Upper lobe of left lung (tissue), 6 donors: Measurements from ENCODE around the gene ZCWPW2. TPM values are rescaled to one million over a fixed set of nuclear protein-coding genes. Genes with fewer than 3 reads are reported as not detected.

ENCODE experiments used
- ATAC-seq, 2 donors: fragments of 200-7000 bp; cut with Tn5 transposase; one replicate each; pipeline ENCODE4 v1.9.1; 2022; ENCODE audit warnings: mild to moderate bottlenecking in 2 of 2, moderate library complexity in 2 of 2; ENCODE audit not compliant: low FRiP score in 2 of 2
- DNase-seq, 2 donors: peaks; one replicate each; pipeline ENCODE4 v3.0.0-alpha.2; 2019 to 2020
- H3K27ac ChIP-seq, 4 donors: fragments of 200-600 bp; sonication (generic); one replicate each; pipeline ENCODE4 v1.5.1; 2016 to 2019
- H3K27me3 ChIP-seq, 4 donors: fragments of 200-600 bp; sonication (generic); one replicate each; pipeline ENCODE4 v1.5.1; 2017 to 2019
- H3K36me3 ChIP-seq, 4 donors: fragments of 200-600 bp; sonication (generic); one replicate each; pipeline ENCODE4 v1.5.1; 2016 to 2019
- H3K4me1 ChIP-seq, 4 donors: fragments of 200-600 bp; sonication (generic); one replicate each; pipeline ENCODE4 v1.5.1; 2018 to 2019
- H3K4me3 ChIP-seq, 4 donors: fragments of 200-600 bp; sonication (generic); one replicate each; pipeline ENCODE4 v1.5.1; 2017 to 2019; ENCODE audit warnings: mild to moderate bottlenecking in 2 of 4, moderate library complexity in 1 of 4
- H3K9me3 ChIP-seq, 4 donors: fragments of 200-600 bp; sonication (generic); one replicate each; pipeline ENCODE4 v1.5.1; 2018 to 2019
- CTCF ChIP-seq, 6 experiments: fragments of 450-650 bp in 4 of 6; fragments of 200-600 bp in 2 of 6; sonication (generic) in 2 of 6; IDR thresholded peaks; one replicate each; pipeline ENCODE4 v1.5.1; 2016 to 2019; ENCODE audit warnings: antibody characterized with exemption in 6 of 6
- EP300 ChIP-seq, 4 donors: sonication (generic); formaldehyde crosslinking; IDR thresholded peaks; one replicate each; pipeline ENCODE4 v1.5.1; 2017; ENCODE audit warnings: antibody characterized with exemption in 4 of 4, control low read depth in 2 of 4
- POLR2A ChIP-seq, 4 donors: fragments of 450-650 bp; IDR thresholded peaks; one replicate each; pipeline ENCODE4 v1.5.1; 2016 to 2017; ENCODE audit warnings: antibody characterized with exemption in 4 of 4, mild to moderate bottlenecking in 2 of 4
- POLR2AphosphoS5 ChIP-seq, 2 donors: sonication (generic); formaldehyde crosslinking; IDR thresholded peaks; one replicate each; pipeline ENCODE4 v1.5.1; 2017; ENCODE audit warnings: antibody characterized with exemption in 2 of 2
- WGBS, 2 donors: methylation state at CpG; one replicate each; pipeline ENCODE4 v1.1.5; 2017 to 2018; 5-methylcytosine and 5-hydroxymethylcytosine counted together
- total RNA-seq, 6 donors: library from RNA; depleted of rRNA in 4 of 6; stranded (reverse); fragments of >200 nt in 4 of 6; gene quantifications; one replicate each; pipeline versions ENCODE4 v1.1.0 to v1.2.1, GENCODE V29; 2016 to 2021
- donor health status: DM: no; HTN: no; CAD: no; lungs with moderate emphysema.
- donor health status: DM: no; HTN: yes; CAD: no; lungs with severe emphysema.

The ZCWPW2 gene
- total RNA-seq, 6 donors from 2014 or later = 0.46 to 1.2 (median 0.89) TPM; not detected in 1

- H3K9me3 ChIP-seq = peaks cover 0 to 18% (median 5%) of the 10 kb centered on the region in 4 donors
- no peak for DNase-seq
- H3K4me3 ChIP-seq = no peak overlapping the region
- no peak for TF ChIP-seq CTCF (IDR thresholded peaks at IDR 0.05)
- no peak for TF ChIP-seq POLR2A (IDR thresholded peaks at IDR 0.05)
- no peak for TF ChIP-seq POLR2AphosphoS5 (IDR thresholded peaks at IDR 0.05)
- no peak for TF ChIP-seq EP300 (IDR thresholded peaks at IDR 0.05)
- no peak overlapping the region for H3K27ac ChIP-seq
- ATAC-seq = no peak
- no peaks in the 10 kb centered on the region for H3K27me3 ChIP-seq
- H3K36me3 ChIP-seq = no peaks in the 10 kb centered on the region
- 77 to 84% methylated on average over 3 of the region's 3 CpGs for WGBS, 2 donors
- H3K4me1 ChIP-seq = no peaks in the 10 kb centered on the region
Observed at GRCh38 chr3:28544236-28544635, 195.7 kb downstream of the ZCWPW2 start.

- Histone ChIP-seq H3K4me3 (no peak overlapping the region), H3K27me3 (no peaks in the 10 kb centered on the region), H3K9me3 (peaks cover 0 to 17% (median 5%) of the 10 kb centered on the region in 4 donors), H3K36me3 (no peaks in the 10 kb centered on the region), H3K4me1 (no peaks in the 10 kb centered on the region), H3K27ac (no peak overlapping the region)
- WGBS, 2 donors = 78 to 93% methylated on average over 1 of the region's 1 CpG
- no peak for ATAC-seq
- DNase-seq = no peak
- TF ChIP-seq CTCF (IDR thresholded peaks at IDR 0.05) = no peak
- TF ChIP-seq POLR2A (IDR thresholded peaks at IDR 0.05) = no peak
- TF ChIP-seq POLR2AphosphoS5 (IDR thresholded peaks at IDR 0.05) = no peak
- no peak for TF ChIP-seq EP300 (IDR thresholded peaks at IDR 0.05)
Observed at GRCh38 chr3:28544831-28545230, 196.3 kb downstream of the ZCWPW2 start.

GRCh38 chr3:28547677-28548076, 199.2 kb downstream of the ZCWPW2 start:
- no peak for ATAC-seq
- H3K4me3 ChIP-seq = no peak overlapping the region
- no peaks in the 10 kb centered on the region for H3K4me1 ChIP-seq
- H3K27ac ChIP-seq = no peak overlapping the region
- no peaks in the 10 kb centered on the region for H3K27me3 ChIP-seq
- no peaks in the 10 kb centered on the region for H3K36me3 ChIP-seq
- no peaks in the 10 kb centered on the region for H3K9me3 ChIP-seq
- 85 to 96% methylated on average over 2 of the region's 2 CpGs for WGBS, 2 donors
- no peak for DNase-seq
- no peak for TF ChIP-seq CTCF (IDR thresholded peaks at IDR 0.05)
- TF ChIP-seq POLR2A (IDR thresholded peaks at IDR 0.05) = no peak
- TF ChIP-seq EP300 (IDR thresholded peaks at IDR 0.05) = no peak
- no peak for TF ChIP-seq POLR2AphosphoS5 (IDR thresholded peaks at IDR 0.05)

- H3K9me3 ChIP-seq = no peaks in the 10 kb centered on the region
- no peak for ATAC-seq
- no peak overlapping the region for H3K4me3 ChIP-seq
- DNase-seq = no peak
- no peaks in the 10 kb centered on the region for H3K36me3 ChIP-seq
- 67 to 74% methylated on average over 3 of the region's 3 CpGs for WGBS, 2 donors
- H3K4me1 ChIP-seq = no peaks in the 10 kb centered on the region
- no peaks in the 10 kb centered on the region for H3K27me3 ChIP-seq
- H3K27ac ChIP-seq = no peak overlapping the region
- TF ChIP-seq EP300 (IDR thresholded peaks at IDR 0.05) (no peak), CTCF (IDR thresholded peaks at IDR 0.05) (no peak), POLR2AphosphoS5 (IDR thresholded peaks at IDR 0.05) (no peak), POLR2A (IDR thresholded peaks at IDR 0.05) (no peak)
Observed at GRCh38 chr3:28553175-28553574, 204.7 kb downstream of the ZCWPW2 start.

GRCh38 chr3:28556195-28556594, 207.7 kb downstream of the ZCWPW2 start:
- H3K9me3 ChIP-seq = no peaks in the 10 kb centered on the region
- H3K4me3 ChIP-seq = no peak overlapping the region
- WGBS, 2 donors = 73 to 81% methylated on average over 1 of the region's 1 CpG
- H3K27me3 ChIP-seq = no peaks in the 10 kb centered on the region
- H3K36me3 ChIP-seq = no peaks in the 10 kb centered on the region
- no peak overlapping the region for H3K27ac ChIP-seq
- DNase-seq = no peak
- TF ChIP-seq EP300 (IDR thresholded peaks at IDR 0.05) = no peak
- TF ChIP-seq CTCF (IDR thresholded peaks at IDR 0.05) = no peak
- no peak for TF ChIP-seq POLR2AphosphoS5 (IDR thresholded peaks at IDR 0.05)
- TF ChIP-seq POLR2A (IDR thresholded peaks at IDR 0.05) = no peak
- H3K4me1 ChIP-seq = no peaks in the 10 kb centered on the region
- ATAC-seq = no peak
